ENCODE data around the gene TGFB1.

Gene TGFB1

DNA sequence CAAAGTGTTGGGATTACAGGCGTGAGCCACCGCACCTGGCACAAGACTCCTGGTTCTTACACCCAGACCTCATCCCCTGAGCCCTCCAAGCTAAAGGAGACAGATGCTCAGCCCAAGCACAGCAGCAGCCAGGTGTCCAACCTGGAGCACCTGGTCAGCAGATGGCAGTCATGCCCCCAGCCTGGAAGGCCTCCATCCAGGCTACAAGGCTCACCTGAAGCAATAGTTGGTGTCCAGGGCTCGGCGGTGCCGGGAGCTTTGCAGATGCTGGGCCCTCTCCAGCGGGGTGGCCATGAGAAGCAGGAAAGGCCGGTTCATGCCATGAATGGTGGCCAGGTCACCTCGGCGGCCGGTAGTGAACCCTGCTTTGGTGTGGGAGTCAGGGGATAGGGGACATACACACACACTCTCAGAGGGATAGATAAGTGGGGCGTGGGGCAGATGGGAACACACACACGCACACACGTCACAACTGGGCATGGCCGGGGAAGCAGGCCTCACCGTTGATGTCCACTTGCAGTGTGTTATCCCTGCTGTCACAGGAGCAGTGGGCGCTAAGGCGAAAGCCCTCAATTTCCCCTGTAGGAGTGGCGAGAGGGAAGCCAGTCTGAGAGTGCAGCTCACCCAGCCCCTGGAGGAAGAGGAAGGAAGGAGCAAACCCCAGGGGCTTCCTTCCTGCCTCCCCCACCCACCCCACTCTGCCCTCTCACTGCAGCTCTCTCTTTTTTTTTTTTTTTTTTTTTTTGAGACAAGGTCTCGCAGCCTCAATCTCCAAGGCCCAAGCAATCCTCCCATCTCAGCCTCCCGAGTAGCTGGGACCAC is 11.8 kb downstream of the TGFB1 start:
- ATAC-seq, result no peak

DNA sequence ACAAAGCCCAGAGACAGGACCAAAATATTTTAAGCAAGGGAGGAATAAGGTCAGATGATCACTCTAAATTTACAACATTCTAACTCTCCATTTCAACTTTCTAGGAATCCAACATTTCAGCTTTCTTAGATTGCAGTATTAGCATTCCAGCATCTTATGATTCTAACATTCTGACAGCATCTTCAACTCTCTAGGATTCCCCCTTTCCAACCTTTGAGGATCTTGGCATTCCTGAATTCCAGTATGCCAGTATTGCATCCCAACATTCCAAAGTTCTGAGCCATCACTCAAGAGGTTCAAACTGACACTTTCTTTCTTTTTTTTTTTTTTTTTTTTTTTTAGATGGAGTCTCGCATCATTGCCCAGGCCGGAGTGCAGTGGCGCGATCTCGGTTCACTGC is 13.8 kb downstream of the TGFB1 start:
- no peak for ATAC-seq

DNA sequence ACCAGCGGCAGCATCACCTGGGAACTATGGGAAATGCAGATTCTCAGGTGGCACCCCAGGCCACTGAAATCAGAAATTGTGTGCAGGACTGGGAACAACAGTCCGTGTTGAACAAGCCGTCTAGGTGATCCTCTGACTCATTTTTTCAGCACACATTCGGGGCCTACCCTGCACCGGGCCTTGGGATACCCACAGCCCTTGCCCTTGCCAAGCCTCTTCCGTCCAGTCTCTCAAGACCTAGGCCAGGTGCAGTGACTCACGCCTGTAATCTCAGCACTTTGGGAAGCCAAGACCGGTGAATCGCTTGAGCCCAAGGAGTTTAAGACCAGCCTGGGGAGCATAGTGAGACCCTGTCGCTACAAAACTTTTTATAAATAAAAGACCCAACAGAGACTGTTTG is 18.3 kb downstream of the TGFB1 start:
- ATAC-seq, result no peak

DNA sequence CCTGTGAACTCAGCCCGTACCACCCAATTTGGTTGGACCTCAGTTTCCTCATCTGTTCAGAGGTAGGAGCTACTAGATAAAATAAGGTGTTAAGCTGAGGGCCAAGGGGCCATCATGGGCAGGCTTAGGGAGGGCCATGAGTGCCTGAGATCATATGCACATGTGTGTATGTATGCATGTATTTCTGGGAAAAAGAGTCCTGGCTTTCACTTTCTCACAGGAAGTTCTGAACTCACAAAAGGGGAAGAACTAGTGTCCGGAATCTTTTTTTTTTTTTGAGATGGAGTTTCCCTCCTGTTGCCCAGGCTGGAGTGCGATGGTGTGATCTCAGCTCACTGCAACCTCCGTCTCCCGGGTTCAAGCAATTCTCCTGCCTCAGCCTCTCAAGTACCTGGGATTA is 18.9 kb downstream of the TGFB1 start:
- ATAC-seq, result peak in 1 of 2 donors; percentile 38

DNA sequence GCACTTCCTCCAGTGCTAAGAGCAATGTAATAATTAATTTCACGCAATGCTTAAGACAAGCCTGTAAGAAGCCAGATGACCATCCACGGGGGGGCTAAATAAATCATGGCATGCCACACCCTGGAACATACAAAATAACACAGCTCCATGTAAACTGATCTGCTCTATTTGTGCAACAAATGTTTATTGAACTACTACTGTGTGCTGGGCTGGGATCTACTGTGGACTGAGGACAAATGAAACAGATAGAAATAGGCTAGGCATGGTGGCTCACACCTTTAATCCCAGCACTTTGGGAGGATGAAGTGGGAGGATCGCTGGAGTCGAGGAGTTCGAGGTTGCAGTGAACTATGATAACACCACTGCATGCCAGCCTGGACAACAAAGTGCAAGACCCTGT is 21.3 kb downstream of the TGFB1 start:
- no peak for ATAC-seq

DNA sequence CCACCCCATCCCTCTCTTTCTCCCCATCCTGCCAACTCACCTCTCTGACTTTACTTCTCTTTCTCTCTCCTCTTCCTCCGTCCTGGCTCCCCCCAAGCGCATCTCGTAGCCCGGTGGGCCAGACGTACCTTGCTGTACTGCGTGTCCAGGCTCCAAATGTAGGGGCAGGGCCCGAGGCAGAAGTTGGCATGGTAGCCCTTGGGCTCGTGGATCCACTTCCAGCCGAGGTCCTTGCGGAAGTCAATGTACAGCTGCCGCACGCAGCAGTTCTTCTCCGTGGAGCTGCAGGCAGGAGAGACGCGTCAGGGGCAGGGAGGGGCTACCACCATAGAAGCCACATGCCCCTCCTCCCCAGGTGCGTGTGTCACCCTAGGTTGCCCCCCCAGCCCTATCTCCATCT is 21.7 kb downstream of the TGFB1 start:
- no peak for ATAC-seq

DNA sequence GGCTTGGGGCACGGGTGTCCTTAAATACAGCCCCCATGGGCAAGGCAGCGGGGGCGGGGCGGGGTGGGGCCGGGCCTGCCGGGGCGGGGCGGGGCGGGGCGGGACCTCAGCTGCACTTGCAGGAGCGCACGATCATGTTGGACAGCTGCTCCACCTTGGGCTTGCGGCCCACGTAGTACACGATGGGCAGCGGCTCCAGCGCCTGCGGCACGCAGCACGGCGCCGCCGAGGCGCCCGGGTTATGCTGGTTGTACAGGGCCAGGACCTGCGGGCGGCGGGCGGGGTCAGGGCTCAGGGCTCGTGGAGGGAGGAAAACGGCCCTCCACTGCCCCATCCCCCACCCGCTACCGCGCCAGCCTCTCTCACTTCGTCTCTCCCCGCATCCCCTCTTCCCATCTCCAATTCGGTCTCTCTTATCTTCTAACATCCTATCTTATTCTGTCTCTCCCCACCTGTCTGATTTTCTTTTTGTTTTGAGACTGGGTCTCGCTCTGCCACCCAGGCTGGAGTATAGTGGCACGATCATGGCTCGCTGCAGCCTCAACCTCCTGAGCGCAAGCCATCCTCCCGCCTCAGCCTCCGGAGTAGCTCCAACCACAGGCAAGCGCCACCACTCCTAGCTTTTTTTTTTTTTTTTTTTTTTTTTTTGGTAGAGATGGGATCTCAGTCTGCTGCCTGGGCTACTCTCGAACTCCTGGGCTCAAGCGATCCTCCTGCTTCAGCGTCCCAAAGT is 22.6 kb downstream of the TGFB1 start:
- no peak for ATAC-seq

DNA sequence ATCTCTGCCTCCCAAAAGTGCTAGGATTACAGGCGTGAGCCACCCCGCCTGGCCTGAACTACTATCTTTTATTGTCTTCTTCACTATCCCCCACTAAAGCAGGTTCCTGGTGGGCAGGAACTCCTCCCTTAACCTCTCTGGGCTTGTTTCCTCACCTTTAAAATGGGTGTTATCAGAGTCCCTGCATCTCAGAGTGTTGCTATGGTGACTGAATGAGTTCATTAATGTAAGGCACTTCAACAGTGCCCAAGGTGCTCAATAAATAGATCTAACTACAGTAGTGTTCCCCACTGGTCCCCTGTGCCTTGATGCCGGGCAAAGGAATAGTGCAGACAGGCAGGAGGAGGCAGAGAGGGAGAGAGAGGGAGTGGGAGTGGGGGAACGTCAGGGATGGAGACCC is 23.2 kb downstream of the TGFB1 start:
- ATAC-seq, result no peak

DNA sequence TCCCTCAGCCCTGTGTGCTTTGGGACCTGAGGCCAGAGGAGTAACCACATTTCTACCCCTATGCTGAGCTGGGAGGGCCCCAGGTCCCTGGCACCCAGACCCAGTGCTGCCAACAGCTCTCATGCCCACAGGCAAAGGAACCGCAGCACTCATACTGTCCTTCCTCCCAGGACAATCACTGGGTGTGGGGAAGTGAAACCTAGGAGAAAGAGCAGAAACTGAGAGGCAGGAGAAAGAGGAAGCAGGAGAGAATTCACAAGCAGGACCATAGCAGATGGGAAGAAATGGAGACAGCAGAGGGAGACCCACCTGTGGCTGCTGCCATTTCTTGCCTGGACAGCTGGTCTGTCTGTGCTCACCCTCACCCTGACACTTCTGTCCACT is 24.9 kb downstream of the TGFB1 start:
- ATAC-seq, result no peak

DNA sequence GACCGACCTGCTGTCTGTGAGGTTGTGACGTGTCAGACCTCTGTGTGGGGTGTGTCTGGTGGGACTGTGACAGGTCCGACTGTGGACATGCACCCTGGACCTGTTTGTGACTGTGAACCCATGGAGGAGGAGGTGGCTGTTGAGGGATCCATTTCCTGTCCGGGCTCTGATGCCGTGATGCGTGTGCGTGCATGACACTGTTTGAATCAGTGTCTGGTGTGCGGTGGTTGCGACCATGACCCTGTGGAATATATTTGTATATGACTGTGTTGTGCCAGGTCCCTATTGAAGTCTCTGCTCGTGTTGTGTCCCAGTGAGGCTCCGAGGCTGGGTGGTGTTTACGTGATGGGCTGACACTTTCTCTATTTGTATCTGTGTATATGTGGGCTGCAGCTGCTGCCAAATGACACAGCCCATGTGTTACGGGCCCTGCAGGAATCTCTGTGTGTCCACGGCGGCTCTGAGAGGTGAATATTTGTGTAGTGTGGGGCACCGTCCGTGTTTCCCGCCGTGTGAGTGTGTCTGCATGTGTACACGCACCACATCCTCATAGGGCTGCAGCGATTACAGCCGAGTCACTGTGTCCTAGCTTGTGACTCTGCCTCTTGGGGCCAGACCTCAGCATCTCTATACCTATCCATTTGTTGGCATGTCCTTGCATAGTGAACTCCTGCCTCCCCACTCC is 25.4 kb downstream of the TGFB1 start:
- ATAC-seq, result peak; percentile 74 to 75

DNA sequence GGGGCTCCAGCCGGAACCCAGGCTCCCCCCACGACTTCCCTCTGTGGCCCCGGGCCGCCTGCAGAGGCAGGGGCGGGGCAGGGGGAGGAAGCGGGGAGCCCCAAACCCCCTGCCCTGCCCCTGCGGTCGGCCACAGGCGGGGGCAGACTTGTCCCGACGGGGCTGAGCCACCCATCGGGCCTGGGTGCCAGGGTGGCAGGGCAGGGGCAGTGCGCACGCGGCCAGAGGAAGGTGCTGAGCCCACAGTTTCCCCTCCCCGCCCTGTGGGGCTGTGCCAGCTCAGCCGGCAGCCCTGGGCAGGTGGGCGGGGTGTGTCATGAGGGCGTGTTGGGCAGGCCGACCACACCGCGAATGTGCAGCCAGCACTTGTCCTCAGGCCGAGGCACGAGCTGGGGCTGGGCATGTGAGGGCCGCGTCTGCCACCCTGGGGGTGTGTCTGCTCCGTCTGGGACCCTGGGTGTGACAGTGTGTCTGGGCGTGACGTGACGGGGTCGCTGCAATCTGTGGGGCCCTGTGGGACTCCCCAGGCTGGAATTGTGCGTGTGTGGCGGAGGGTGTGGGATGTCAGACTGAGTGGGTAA is 26.1 kb downstream of the TGFB1 start:
- ATAC-seq, result peak; percentile 67 to 72

DNA sequence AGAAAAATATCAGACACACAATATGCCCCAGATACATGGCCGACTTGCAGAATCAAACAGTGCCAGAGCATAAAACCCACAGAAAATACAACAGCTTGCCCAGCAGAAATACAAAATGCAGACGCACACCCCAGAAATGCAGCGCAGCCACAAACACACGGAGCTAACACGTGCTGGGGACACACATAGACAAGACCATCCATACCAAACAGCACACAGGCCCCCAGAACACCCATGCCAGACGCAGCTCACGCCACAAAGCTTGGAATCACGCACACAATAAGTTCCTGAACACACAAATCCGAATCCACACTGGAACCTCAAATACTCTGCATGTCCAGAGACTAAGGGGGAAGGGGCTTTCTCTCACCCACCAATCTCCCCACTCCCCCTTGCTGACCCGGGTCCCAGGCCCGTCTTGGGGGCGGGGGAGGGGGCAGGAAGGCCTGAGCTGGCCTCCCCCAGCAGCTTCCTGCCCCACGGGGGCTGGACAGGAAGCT is 26.6 kb downstream of the TGFB1 start:
- ATAC-seq, result no peak

DNA sequence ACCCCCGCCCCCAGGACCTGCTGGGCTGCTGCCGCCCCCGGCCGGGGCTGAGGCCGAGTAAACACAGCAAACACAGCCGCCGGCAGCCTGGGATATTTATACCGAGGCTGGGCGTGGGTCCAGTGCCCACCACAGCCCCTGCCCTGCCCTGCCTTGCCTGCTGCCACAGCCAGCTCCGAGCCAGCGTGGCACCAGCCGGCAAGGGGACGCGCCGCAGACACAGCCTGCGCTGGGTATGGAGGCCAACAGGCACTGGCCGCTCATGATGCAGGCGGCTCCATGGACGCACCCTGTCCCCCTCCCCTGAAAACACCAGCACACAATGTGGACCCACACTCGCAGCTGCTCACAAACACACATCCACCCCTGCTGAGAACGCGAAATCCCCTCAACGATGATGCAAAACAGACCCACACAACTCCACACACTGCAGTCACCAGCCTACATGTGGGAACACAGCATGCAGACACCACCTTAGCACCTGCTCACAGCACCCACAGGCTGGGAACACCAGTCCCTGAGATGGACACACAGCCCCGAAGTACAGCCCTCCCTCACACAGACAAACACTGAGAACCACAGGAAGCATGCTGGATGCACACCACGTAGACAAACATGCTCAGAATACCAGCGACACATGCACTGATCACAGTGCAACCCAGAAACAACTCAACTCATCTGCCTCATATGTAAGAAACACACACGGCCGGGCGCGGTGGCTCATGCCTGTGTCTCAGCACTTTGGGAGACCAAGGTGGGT is 27.6 kb downstream of the TGFB1 start:
- no peak for ATAC-seq

DNA sequence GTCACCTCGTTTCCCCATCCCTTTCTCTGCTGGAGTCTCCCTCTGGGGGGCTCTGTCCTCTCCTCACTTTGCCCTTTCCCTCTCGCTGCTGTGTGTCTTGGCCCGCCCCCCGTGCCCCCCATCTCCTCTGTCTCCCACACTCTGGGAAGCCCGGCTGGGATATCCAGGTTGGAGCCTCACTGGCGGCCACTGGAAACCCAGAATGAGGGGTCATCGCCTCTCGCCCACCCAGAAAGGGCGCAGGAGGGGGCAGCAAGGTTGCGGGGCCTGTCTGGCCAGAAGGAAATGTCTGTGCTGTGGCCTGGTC is 28.1 kb downstream of the TGFB1 start:
- ATAC-seq, result no peak

DNA sequence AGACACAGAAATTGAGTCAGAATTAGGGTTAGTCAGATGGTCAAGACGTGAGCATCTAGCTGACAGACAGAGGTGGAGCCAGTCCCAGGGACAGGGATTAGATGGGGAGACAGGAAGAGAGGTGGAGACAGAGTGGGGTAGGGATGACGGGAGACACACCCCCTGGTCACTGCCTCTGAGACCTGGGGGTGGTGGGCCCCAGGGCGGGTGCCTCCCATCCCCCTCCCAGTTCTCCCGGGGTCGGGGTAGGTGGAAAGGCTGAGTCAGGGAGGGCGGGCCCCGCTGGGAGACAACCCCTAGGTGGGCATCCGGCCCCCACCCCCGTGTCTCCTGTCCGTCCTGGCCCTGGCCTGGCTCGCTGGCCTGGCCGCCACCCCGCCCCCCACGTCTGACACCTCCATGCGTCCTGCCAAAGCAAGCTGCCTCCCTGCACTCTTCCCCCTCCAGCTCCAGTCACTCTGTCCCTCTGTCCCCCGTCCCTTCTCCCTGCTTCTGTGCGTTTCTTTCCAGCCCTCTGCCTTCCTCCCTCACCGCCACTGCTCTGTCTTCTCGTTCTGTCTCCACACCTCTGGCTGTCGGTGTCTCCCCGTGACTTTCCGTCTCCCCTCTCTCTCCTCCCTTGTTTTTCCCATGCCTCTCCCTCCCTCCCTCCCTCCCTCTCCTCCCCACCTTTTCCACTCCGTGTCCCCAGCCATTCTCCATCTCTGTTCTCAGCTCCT is 28.6 kb downstream of the TGFB1 start:
- no peak for ATAC-seq

DNA sequence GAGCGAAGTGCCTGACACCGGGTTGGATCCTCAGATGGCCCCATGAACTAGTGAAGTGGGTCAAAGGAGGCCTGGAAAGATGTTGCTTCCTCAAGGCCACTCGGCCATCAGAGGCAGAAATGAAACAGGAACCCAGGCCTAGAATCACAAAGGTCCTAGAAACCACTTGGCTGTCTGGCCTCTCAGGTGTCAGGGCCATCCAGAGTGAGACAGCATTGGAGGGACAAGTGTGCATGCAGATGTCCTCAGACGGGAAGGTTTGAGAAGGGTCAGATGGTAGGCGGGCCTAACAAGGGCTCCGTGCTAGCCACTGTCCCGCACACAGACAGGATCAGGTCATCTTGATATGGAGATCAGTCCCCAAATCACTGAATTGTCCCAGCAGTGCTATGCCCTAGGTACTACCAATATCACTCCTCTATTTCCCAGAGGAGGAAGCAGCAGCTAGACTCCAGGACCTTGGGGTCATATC is 29.5 kb downstream of the TGFB1 start:
- no peak for ATAC-seq

DNA sequence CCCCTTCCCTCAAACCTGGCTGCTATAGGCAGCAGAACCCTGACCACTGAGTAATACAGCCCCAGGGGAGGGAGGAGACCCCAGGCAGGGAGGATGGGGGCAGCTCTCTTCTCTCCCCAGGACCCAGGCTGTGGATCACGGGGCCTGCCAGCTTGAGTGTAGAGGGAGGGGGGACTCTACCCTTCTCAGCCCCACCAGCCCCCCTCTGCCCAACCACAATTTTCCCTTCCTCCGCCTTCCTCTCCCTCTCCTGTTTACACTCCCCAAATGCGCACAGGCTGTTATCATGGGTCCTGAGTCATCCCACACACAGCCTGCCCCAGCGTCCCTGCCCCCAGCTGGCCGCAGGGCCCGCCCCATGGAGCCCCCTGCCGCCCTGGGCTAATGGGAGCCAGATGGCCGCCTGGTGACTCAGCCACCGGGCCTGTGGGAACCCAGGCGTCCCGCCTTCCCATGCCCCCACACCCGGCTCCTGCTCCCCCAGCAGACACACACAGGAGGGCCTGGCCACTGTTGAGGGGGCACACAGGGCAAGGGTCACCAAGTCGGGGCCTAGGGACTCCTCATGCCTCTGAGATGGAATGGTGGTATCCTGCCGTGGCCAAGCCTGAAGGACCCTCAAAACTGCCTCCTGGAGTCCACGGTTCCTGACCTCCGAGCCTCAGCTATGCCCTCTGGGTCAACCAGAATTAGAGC is 30.1 kb downstream of the TGFB1 start:
- no peak for ATAC-seq

DNA sequence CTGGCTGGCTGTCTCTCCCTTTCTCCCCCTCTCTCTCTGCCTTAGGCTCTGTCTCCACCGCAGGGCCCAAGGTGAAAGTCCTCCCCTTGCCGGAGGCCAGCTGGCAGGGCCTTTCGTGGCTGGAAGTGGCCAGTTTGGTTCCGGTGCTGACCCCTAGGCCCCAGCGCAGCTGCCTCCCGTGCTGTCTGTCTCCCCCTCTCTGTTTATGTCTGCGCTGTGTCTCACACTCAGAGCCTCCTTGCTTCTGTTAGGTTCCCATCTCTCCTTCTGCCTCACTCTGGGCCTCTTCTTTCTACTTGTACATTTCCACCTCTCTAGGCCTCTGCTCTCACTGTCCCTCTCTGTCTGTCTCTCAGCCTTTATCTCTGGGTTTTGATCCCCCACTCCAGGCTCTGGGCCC is 30.7 kb downstream of the TGFB1 start:
- ATAC-seq, result no peak

DNA sequence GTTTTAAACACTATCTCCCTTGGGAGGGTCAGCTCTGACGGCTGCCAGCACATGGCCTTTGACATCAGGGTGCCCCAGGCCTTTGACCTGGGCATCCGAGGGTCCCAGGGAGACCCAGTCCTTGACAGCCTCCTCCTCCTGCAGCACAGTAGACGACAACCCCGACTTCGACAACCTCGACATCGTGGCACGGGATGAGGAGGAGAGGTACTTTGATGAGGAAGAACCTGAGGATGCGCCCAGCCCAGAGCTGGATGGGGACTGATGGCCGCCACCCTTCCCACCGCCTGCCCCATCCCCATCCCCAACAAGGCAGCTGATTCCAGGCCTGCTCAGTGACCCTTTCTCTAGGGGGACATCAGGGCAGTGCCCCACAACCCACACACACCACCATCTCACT is 31.3 kb downstream of the TGFB1 start:
- ATAC-seq, result no peak

DNA sequence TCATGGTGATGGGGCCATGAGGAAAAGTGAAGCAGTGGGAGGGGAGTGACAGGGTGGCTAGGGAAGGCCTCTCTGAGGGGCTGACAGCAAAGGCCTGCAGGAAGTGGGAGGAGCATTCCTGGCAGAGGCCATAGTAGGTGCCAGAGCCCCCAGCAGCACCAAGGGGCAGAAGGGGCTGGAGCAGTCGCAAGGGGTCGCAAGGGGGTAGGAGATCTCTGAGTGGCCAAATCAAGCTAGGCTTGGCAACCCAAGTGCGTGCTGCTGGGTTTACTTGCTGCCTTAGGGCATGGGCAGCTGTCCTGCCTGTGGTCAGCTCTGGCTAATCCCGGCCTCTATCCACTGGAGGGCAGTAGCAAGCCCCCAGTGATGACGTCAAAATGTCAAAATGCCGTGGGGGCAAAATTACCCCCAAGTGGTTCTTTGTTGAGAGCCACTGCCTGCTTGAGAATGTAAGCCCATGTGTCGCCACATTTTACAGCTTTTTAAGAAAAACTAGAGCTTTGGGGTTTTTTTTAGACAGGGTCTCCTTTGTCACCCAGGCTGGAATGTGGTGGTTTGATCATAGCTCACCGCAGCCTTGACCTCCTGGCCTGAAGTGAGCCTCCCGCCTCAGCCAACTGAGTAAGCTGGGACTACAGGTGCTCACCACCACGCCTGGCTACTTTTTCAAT is 32.0 kb downstream of the TGFB1 start:
- ATAC-seq, result no peak

DNA sequence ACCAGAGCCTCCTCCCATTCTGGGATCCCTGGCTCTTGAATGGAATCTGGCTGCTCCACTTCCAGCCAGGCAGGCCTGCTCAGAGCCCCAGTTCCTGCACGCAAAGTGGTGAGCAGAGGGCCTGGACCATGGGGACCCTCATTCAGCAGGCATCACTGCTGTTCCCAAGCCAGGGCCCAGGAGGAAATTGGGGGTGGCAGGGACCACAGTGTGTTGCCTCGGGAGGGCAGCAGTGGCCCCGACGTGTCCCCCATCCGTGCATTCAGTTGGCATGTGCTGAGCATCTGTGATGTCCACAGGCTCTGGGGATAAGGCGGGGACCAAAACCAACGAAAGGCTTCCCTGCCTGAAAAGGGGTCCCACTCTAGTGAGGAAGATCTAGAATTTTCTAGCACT is 32.5 kb downstream of the TGFB1 start:
- ATAC-seq, result no peak

All from activated CD4-positive, CD25-positive, alpha-beta regulatory T cell treated with anti-CD3 and anti-CD28 coated beads, Interleukin-2, amount 50 U/mL, for 24 hours (primary cell).